Right ventricle myocardium superior (tissue), 1 donor: Measurements from ENCODE around the gene USP31. TPM values are rescaled to one million over a fixed set of nuclear protein-coding genes. Genes with fewer than 3 reads are reported as not detected.

ENCODE experiments used
- total RNA-seq: library from RNA; stranded (reverse); fragmentation: NEBNext Ultra II Directional; extraction: Animal tissue kit (Norgen Biotek cat#: 25700); gene quantifications from one replicate; pipeline ENCODE4 v1.2.1, GENCODE V29; 2021
- donor health status: DM: no; HTN: yes; CAD: no; lungs with severe emphysema.

The USP31 gene
- total RNA-seq, 1 donor from 2014 or later = 25.7 TPM

Other genes with a start within 250 kb of the USP31 start
- gene SCNN1G, start 33.3 kb upstream of the USP31 start, total RNA-seq = 0.13 TPM
- gene SCNN1B, start 152.8 kb upstream of the USP31 start, total RNA-seq = not detected